IMR-90 (cell line): Measurements from ENCODE around the gene EIF5A2. TPM values are rescaled to one million over a fixed set of nuclear protein-coding genes. Genes with fewer than 3 reads are reported as not detected.
"Not testable (repeated sequence)": the region's sequence is repeated elsewhere in the genome, so short reads cannot be mapped to it uniquely, and the experiment has no call there.

ENCODE experiments used
- ATAC-seq: fragments of 200-7000 bp; cut with Tn5 transposase; 2 replicates; pipeline ENCODE4 v1.9.1; 2020; ENCODE audit warnings: low read depth, mild to moderate bottlenecking, moderate library complexity
- BruUV-seq: library from RNA; stranded (reverse); fragments of 400-500 nt; replicated peaks from 2 replicates; lab custom pipeline; 2021; lab: Mats Ljungman, UMichigan
- CTCF ChIA-PET: fragments of 300-600 bp; formaldehyde crosslinking; extraction: SDS; loops from one replicate; lab custom pipeline; 2021; ENCODE audit warnings: antibody characterized with exemption; lab: Yijun Ruan, JAX
- POLR2A ChIA-PET: fragments of 300-600 bp; sonication (Branson Sonifier 250); formaldehyde crosslinking; loops from one replicate; lab custom pipeline; 2022; ENCODE audit warnings: antibody characterized with exemption; ENCODE audit not compliant: unreplicated experiment; lab: Charles Lee
- DNase-seq: peaks from one replicate; pipeline ENCODE4 v3.0.0; 2013
- H2AFZ ChIP-seq: replicated peaks from 2 replicates; pipeline ENCODE3; 2013; ENCODE audit warnings: low read length, mild to moderate bottlenecking; ENCODE audit not compliant: poor library complexity
- H2AK5ac ChIP-seq: 2 replicates; pipeline ENCODE4 v1.6.1; 2013; ENCODE audit warnings: low read depth, low read length, inconsistent platforms
- H2AK9ac ChIP-seq: replicated peaks from 2 replicates; pipeline ENCODE3; 2013; ENCODE audit warnings: mild to moderate bottlenecking, low read depth, low read length, moderate library complexity; ENCODE audit not compliant: poor library complexity
- H2BK120ac ChIP-seq: 2 replicates; pipeline ENCODE4 v1.6.1; 2013; ENCODE audit warnings: low read depth, low read length, inconsistent platforms
- H2BK15ac ChIP-seq: 3 replicates; pipeline ENCODE4 v1.6.1; 2013; ENCODE audit warnings: low read depth, low read length, inconsistent platforms
- H2BK20ac ChIP-seq: 2 replicates; pipeline ENCODE4 v1.6.1; 2013; ENCODE audit warnings: low read depth, mild to moderate bottlenecking, inconsistent platforms, low read length, moderate library complexity
- H2BK5ac ChIP-seq: 2 replicates; pipeline ENCODE4 v1.6.1; 2013; ENCODE audit warnings: mild to moderate bottlenecking, low read depth, low read length, inconsistent platforms; ENCODE audit not compliant: poor library complexity, severe bottlenecking
- H3K14ac ChIP-seq: replicated peaks from 2 replicates; pipeline ENCODE4 v1.6.1; 2013; ENCODE audit warnings: low read depth, low read length, inconsistent platforms
- H3K18ac ChIP-seq: 2 replicates; pipeline ENCODE4 v1.6.1; 2013; ENCODE audit warnings: low read depth, low read length, control low read depth
- H3K23ac ChIP-seq: 2 replicates; pipeline ENCODE4 v1.6.1; 2013; ENCODE audit warnings: low read depth, low read length, inconsistent platforms
- H3K27ac ChIP-seq: 2 replicates; pipeline ENCODE4 v1.5.1; 2013; ENCODE audit warnings: mild to moderate bottlenecking, control low read depth, low read length; ENCODE audit not compliant: insufficient read depth
- H3K27me3 ChIP-seq: 2 replicates; pipeline ENCODE4 v1.6.1; 2013; ENCODE audit warnings: low read length; ENCODE audit not compliant: control insufficient read depth, insufficient read depth
- H3K36me3 ChIP-seq: 2 replicates; pipeline ENCODE4 v1.6.1; 2013; ENCODE audit warnings: low read length, mixed read lengths; ENCODE audit not compliant: control insufficient read depth, insufficient read depth
- H3K4ac ChIP-seq: 2 replicates; pipeline ENCODE4 v1.6.1; 2013; ENCODE audit warnings: low read depth, low read length, inconsistent platforms
- H3K4me1 ChIP-seq: 2 replicates; pipeline ENCODE4 v1.6.1; 2013; ENCODE audit warnings: low read length, mixed read lengths; ENCODE audit not compliant: control insufficient read depth, insufficient read depth
- H3K4me2 ChIP-seq: 2 replicates; pipeline ENCODE4 v1.6.1; 2013; ENCODE audit warnings: low read depth, mild to moderate bottlenecking, control low read depth, low read length, moderate library complexity
- H3K4me3 ChIP-seq: 2 replicates; pipeline ENCODE4 v1.5.1; 2013; ENCODE audit warnings: low read depth, mild to moderate bottlenecking, control low read depth, low read length, moderate library complexity; ENCODE audit not compliant: insufficient read depth
- H3K56ac ChIP-seq: 2 replicates; pipeline ENCODE4 v1.6.1; 2013; ENCODE audit warnings: low read length, inconsistent platforms; ENCODE audit not compliant: insufficient read depth; ENCODE audit errors: extremely low read depth
- H3K79me1 ChIP-seq, 2 experiments: 2 replicates each; pipeline ENCODE4 v1.6.1; 2013; ENCODE audit warnings: low read length in 2 of 2, inconsistent platforms in 1 of 2, low read depth in 1 of 2
- H3K9ac ChIP-seq: 2 replicates; pipeline ENCODE4 v1.6.1; 2013; ENCODE audit warnings: low read depth, low read length, control low read depth
- H3K9me1 ChIP-seq: 2 replicates; pipeline ENCODE4 v1.6.1; 2013; ENCODE audit warnings: low read length, inconsistent platforms; ENCODE audit not compliant: insufficient read depth
- H3K9me3 ChIP-seq: 2 replicates; pipeline ENCODE4 v1.6.1; 2013; ENCODE audit warnings: low read length; ENCODE audit not compliant: control insufficient read depth, insufficient read depth
- H4K20me1 ChIP-seq: 2 replicates; pipeline ENCODE4 v1.6.1; 2013; ENCODE audit warnings: low read length, inconsistent platforms; ENCODE audit not compliant: insufficient read depth
- H4K5ac ChIP-seq: 2 replicates; pipeline ENCODE4 v1.6.1; 2013; ENCODE audit warnings: mild to moderate bottlenecking, low read depth, low read length, control low read depth
- H4K8ac ChIP-seq, 2 experiments: 2 replicates each; pipeline ENCODE4 v1.6.1; 2013; ENCODE audit warnings: low read depth in 2 of 2, low read length in 2 of 2, control low read depth in 1 of 2, inconsistent platforms in 1 of 2
- H4K91ac ChIP-seq: 2 replicates; pipeline ENCODE4 v1.6.1; 2013; ENCODE audit warnings: low read depth, low read length, inconsistent platforms; ENCODE audit not compliant: insufficient read depth
- WGBS, 2 experiments: methylation state at CpG; one replicate each; pipeline versions ENCODE4 v1.1.5 to v1.1.7; 2013; ENCODE audit warnings: missing lambda C conversion rate in 2 of 2; ENCODE audit not compliant: insufficient read length in 1 of 2; ENCODE audit errors: extremely low coverage in 2 of 2; 5-methylcytosine and 5-hydroxymethylcytosine counted together
- dilution Hi-C: fragments of 300-500 bp; cut with HindIII; formaldehyde crosslinking; loops from one replicate; pipeline ENCODE4 v1.14.3; 2018; ENCODE audit warnings: low sequenced_read_pairs; ENCODE audit not compliant: unreplicated experiment
- in situ Hi-C: fragments of 300-500 bp; cut with MboI; formaldehyde crosslinking; loops from 3 replicates; pipeline ENCODE4 v1.14.3; 2019; ENCODE audit warnings: low sequenced_read_pairs, inconsistent platforms, mixed read lengths
- intact Hi-C: fragments of 100-400 bp; cut with micrococcal nuclease; formaldehyde crosslinking; loops from 2 replicates; pipeline ENCODE4 v1.10.0; 2022
- polyA plus RNA-seq, 3 experiments: library from polyadenylated mRNA; depleted of rRNA; stranded (reverse); fragments of >200 nt; gene quantifications; 2 replicates each; pipeline ENCODE4 v1.2.3, GENCODE V29; 2012; ENCODE audit warnings: low replicate concordance in 1 of 3
- total RNA-seq: library from RNA; depleted of rRNA; stranded (reverse); fragments of >200 nt; gene quantifications from 2 replicates; pipeline ENCODE4 v1.2.3, GENCODE V29; 2012

EIF5A2 gene
- total and polyA plus RNA-seq, 2 of the 4 experiments (the other 2 are of a cell fraction) = 7.7 to 7.8 TPM

- H3K79me1 ChIP-seq, H3K4me1 ChIP-seq, BruUV-seq, H3K14ac ChIP-seq, H3K9me1 ChIP-seq, H3K27ac ChIP-seq, H3K27me3 ChIP-seq, dilution Hi-C loops, H2BK5ac ChIP-seq, H3K9ac ChIP-seq, ATAC-seq, H4K20me1 ChIP-seq, H4K8ac ChIP-seq, in situ Hi-C loops, H3K23ac ChIP-seq, H3K36me3 ChIP-seq, DNase-seq, H2AK5ac ChIP-seq, H2BK15ac ChIP-seq, H2AK9ac ChIP-seq, H3K4me2 ChIP-seq, H4K91ac ChIP-seq, H2BK120ac ChIP-seq, H3K56ac ChIP-seq, H3K9me3 ChIP-seq, intact Hi-C loops, H3K4ac ChIP-seq, H2AFZ ChIP-seq, H3K18ac ChIP-seq, POLR2A ChIA-PET, H2BK20ac ChIP-seq, H4K5ac ChIP-seq, CTCF ChIA-PET, H3K4me3 ChIP-seq: not testable (repeated sequence)
- 98% methylated on average over 6 of the region's 27 CpGs; no CpG with 5 or more reads in 1 of the 2 experiments for WGBS, 2 experiments
These were observed 15.1 kb upstream of the EIF5A2 start for GRCh38 chr3:170923553-170923952.
